GM21526 (cell line): ENCODE measurements around the gene GATA5.

ENCODE experiments used
- ATAC-seq: cut with Tn5 transposase; IDR thresholded peaks from one replicate; pipeline ENCODE4 v1.9.1; 2021; ENCODE audit warnings: moderate library complexity; ENCODE audit not compliant: unreplicated experiment, low FRiP score

GATA5 gene

DNA sequence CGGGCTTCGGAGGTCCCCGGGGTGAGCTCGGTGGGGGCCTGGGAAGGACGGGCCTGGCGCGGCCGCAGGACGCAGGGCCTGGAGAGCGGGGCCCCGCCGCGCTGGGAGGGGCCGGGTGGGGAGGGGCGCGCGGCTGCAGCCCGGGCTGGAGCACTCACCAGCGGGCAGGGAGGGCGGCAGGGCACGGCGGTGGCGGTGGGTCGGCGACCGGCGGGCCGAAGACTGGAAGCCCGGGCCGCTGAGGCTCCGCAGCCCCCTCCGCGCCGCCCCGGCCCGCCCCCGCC is at the start of gene GATA5:
TSS of gene GATA5 (minus strand) at position 224 of the 284 bp plus-strand sequence. CDS start 474 bp downstream, outside the sequence.
- ATAC-seq: no peak

- no peak for ATAC-seq
Observed at GRCh38 chr20:62525014-62525413, 49.2 kb upstream of the GATA5 start.

DNA sequence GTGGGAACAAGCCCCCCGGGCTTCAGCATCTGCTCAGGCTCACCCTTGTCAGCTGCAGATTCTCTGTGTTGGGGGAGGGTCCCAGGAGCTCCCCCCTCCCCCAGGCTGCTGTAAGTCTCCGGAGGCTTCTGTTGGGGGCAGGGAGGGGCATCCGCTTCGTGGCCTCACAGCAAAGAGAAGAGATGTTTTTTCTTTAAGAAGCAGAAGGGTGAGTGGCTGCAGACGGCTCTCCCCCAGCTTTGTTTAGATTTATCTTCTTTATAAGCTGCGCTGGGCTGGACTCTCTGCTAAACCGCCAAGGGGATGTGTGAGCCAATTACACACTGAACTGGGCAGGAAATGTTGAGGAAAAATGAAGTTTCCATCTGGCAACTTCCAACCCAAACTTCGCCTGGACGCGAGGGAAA is 48.7 kb upstream of the GATA5 start:
- no peak for ATAC-seq

GRCh38 chr20:62523473-62524203 is 47.8 kb upstream of the GATA5 start:
- no peak for ATAC-seq

- ATAC-seq: no peak
Observed at GRCh38 chr20:62522748-62523396, 47.1 kb upstream of the GATA5 start.

DNA sequence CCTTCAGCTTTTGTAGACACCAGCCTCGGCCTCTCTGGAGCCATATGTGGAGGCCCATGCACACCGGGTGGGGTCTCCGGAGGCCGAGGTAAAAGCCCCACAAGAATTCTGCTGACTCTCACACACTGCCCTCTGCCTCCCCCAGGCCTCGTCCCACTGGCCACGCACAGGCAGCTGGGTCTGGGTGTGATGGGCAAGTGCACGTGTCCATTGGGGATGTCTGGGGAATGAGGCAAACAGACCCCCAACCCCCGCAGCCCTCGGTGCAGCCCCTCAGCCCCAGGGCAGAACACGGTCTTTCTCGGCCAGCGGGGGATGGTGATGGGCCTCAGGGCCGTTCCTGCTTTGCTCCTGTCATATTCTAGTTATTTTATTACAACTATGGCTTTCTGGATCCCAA is 44.0 kb upstream of the GATA5 start:
- no peak for ATAC-seq

GRCh38 chr20:62518911-62519310 is 43.1 kb upstream of the GATA5 start:
- no peak for ATAC-seq

GRCh38 chr20:62517901-62518610 is 42.3 kb upstream of the GATA5 start:
- ATAC-seq: no peak

DNA sequence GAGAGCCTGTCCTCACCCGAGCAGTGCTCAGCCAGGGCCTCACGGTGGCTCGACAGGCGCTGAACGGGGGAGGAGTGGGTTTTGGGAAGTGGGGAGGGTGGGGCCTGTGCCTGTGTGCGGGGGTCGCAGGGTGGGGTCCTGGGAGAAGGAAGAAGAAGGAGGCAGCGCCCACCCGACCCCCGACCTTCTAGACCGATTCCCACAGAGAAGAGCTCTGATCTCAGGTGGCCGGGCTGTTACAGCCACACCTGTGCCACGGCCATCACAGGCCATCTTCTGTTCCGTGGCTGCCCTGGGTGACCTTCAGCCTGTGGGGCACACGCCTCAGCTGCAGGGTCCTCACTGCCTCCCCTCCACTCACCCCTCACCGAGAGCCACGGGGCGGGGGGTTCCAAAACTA is 41.4 kb upstream of the GATA5 start:
- no peak for ATAC-seq

DNA sequence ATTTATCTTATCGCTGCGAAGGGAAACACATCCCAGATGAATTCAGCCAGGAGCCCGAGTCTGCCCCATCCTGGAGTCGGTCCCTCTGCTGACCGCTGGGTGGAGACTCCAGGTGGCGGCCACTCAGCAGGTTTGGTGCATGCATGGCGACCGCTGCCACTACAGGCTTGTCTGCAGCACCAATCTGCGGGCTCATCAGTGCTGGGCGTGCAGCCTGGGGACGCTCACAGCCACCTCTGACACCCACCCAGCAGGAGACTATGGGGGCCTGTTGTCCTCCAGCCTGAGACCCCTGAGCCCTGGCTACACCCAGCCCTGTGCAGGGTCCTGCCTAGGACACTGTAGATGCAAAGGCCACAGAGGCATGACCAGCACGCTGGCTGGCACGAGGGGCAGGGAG is 40.5 kb upstream of the GATA5 start:
- no peak for ATAC-seq

GRCh38 chr20:62515826-62516225 is 40.0 kb upstream of the GATA5 start:
- ATAC-seq: no peak

GRCh38 chr20:62515280-62515679 is 39.5 kb upstream of the GATA5 start:
- ATAC-seq: no peak

DNA sequence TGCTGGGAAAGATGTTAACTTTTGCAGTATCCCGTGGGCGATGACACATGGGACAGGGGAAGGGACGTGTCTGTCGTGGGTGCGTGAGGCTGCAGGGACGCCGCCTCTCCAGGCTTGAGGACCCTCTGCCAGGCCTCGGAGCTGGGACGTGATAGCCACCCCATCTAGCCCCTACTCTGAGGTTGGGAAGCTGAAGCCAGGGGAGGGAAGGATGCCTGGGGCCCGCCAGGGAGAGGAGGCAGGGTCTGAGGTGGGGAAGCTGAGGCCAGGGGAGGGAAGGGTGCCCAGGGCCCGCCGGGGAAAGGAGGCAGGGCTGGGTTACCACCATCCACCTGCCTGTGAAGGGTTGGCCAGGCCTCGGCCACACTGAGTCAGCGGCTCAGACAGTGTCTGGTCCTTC is 38.2 kb upstream of the GATA5 start:
- ATAC-seq: no peak

DNA sequence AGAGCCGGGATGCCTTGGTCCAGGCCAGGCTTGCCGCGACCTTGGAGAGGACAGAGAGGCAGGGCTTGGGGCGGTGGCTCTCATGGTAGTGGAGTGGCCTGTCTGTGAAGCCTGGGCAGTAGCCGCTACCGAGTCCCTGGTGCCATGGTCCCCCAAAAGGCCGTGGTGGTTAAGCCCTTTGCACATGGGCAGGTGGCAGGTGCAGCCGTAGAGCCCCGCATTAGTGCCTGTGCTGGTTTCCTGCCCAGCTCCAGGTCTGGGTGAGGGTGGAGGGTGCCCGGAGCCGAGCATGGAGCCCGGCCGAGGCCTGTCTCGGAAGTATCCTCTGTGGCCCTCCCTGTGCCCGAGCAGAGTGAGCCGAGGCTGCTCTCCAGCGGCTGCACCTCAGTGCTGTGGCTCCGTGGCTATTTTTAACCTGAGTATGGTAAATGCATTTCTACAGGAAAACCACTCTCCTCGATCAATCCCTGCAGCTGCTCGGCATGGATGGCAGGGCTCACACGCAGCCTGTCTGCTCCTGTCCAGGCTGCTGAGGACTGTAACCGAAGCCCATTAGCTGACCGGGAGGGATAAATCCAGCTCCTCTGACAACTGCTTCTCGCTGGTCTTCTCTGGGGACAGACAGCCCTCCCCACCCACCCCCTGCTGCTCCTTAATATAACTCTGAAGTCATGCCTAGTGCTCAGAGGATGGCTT is 36.3 kb upstream of the GATA5 start:
- ATAC-seq: no peak

GRCh38 chr20:62511300-62511914 is 35.6 kb upstream of the GATA5 start:
- ATAC-seq: no peak

- ATAC-seq: no peak
Observed at GRCh38 chr20:62508641-62509051, 32.9 kb upstream of the GATA5 start.

DNA sequence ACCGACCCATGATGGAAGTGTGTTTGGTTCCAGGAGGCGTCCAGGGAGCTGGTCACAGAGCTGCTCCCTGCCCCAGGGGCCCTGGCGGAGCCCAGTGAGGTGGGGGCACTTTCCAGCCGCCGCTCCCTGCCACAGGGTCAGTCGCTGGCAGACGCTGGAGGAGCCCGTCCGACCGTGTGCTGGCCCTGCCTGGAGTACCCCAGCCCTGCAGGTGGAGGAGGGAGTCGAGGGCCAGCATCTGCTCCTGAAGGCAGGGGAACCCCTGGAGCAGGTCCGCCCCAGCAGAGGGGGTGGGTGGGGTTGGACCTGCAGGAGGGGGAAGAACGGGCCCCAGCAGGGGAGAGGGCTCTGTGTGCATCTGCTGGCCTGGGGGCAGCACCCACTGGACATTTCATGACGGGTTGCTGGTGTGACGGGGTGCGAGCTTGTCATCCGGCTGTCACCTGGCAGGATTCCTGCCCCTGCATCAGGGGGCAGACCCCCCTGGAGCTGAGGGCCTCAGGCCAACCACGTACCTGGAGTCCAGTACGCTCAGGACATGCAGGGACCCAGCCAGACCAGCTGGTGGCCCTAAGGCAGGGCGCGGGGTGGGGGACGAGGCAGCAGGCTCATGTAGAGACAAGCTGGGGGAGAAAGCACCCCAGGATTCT is 32.3 kb upstream of the GATA5 start:
- ATAC-seq: no peak

DNA sequence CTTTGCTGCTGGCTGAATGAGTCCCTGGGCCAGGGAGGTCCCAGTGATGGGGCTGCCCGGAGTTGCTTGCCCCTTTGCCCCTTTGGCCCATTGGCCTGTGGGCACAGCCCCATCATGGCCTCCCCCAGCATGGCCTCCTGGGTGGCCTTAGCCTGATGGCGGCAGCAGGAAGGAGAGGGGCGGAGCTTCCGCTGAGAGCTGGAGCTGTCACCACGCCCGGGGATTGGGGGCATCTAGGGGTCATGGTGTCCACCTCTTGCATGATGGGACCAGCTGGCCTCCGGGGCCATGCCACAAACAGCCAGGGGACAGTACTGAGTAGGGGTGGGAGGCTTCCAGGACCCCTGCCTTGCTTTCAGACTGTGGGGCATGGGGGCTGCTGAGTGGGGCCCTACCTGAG is 31.5 kb upstream of the GATA5 start:
- ATAC-seq: no peak

- ATAC-seq: no peak
Observed at GRCh38 chr20:62506791-62507190, 31.0 kb upstream of the GATA5 start.

GRCh38 chr20:62506087-62506486 is 30.3 kb upstream of the GATA5 start:
- ATAC-seq: no peak
